GOT3 (cell line): ENCODE measurements around the gene ATAD3A.
"Not testable (repeated sequence)": the region's sequence is repeated elsewhere in the genome, so short reads cannot be mapped to it uniquely, and the experiment has no call there.

ENCODE experiments used
- DNase-seq: peaks from one replicate; lab custom pipeline; 2025; ENCODE audit warnings: mixed read lengths; lab: John Stamatoyannopoulos, UW

The ATAD3A gene

DNA sequence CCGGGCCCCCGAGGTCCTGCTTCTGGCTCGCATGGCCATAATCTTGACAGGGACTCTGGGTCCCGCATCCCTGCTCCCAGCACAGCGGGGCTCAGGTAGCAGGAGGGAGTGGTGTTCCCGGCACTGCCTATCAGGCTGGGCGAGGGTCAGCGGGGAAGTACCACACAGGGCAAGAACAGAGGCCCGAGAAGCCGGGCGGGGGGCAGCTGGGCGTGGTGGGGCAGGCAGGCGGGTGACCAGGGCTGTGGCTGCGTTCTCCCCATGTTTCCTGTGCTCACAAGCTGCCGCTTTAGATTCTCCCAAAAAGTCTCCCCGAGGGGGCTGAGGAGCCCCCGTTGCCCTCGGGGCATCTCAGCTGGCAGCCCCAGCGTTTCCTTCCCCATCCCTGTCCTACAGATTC lies 22.1 kb upstream of the ATAD3A start:
- no peak for DNase-seq

DNA sequence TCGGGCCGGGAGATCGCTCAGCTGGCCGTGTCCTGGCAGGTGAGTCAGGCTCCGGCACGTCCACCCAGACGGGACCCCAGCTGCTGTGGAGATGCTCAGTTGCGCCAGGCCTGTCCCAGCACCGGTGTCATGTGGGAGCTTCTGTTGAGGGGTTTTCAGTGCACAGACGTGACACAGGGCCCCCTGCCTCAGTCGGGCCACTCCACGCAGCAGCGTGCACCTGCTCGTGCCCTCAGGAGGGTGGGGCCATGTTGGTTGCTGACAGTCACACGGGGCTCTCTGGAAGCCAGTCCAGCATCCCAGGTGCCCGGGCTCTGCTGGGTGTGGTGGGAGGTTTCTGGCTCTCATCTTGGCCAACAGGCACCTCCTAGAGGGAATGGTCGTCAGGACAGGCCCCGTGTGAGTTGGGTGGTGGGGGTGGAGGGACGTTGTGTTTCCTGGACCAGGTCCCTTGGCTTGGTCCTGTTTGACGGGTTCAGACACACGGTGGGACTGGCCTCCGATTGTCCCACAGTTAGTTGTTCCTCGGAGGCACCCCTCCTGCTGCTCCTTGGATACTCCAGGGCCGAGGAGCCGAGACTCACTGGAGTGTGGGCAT lies 21.2 kb upstream of the ATAD3A start:
- no peak for DNase-seq

DNA sequence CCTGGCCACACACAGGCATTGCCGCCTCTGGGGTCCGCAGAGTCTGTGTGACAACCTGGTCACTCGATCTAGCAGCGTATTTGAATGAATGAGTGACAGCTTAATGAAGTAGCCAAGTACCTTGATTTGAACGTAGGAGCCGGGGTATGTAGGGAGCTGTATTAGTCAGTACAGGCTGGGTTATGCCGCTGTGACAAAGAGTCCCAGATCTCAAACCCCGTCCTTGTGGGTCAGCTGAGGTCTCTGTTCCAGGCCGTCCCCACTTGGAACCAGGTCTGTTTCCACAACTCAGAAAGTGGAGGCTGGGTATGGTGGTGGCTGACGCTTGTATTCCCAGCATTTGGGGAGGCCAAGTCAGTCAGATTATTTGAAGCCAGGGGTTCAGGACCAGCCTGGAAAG lies 20.4 kb upstream of the ATAD3A start:
- no peak for DNase-seq

DNA sequence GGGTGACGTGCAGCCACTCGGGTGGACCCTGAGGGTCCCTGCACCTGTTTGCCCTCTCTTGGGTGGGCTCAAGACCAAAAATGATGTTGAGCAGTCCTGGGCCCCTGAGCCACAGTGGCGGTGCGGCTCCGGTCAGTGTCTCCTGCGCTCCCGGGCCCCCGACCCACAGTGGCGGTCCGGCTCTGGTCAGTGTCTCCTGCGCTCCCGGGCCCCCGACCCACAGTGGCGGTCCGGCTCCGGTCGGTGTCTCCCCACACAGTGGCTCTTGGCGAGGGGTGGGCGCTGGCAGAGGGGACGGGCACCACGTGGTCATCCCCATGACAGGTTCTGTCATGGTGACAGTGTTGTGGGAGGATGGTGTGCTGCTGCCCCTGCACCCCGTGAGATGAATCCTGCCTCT lies 17.7 kb upstream of the ATAD3A start:
- DNase-seq = not testable (repeated sequence)

DNA sequence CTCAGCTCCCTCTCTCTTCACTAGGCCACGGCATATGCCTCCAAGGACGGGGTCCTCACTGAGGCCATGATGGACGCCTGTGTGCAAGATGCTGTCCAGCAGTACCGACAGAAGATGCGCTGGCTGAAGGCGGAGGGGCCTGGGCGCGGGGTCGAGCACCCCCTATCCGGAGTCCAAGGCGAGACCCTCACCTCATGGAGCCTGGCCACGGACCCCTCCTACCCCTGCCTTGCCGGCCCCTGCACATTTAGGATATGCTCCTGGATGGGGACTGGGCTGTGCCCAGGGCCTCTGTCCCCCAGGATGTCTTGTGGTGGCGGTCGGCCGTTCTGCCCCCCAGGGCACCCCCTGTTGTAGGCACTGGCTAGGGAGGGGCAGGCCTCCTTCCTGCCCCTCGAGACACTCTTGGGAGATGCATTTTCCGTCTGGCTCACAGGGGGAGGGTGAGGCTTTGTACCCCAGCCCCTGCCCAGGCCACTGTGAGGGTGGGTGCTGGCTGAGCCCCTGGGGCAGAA lies 16.4 kb upstream of the ATAD3A start:
- DNase-seq = not testable (repeated sequence)

DNA sequence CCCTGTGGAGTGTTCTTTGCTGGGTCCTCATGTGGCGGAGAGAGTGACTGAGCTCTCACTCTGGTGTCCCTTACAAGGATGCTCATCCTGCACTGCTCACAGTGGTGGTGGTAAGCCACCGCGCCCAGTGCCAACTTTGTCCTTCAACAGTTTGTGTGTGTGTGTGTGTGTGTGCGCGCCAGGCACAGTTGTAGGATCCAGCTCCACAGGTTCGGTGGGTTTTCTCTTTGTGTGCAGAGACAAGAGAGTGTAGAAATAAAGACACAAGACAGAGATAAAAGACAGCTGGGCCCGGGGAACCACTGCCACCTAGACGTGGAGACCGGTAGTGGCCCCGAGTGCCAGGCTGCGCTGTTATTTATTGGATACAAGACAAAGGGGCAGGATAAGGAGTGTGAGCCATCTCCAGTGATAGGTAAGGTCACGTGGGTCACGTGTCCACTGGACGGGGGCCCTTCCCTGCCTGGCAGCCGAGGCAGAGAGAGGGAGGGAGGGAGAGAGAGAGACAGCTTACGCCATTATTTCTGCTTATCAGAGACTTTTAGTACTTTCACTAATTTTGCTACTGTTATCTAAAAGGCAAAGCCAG lies 7.1 kb upstream of the ATAD3A start:
- DNase-seq = peak; percentile 11

DNA sequence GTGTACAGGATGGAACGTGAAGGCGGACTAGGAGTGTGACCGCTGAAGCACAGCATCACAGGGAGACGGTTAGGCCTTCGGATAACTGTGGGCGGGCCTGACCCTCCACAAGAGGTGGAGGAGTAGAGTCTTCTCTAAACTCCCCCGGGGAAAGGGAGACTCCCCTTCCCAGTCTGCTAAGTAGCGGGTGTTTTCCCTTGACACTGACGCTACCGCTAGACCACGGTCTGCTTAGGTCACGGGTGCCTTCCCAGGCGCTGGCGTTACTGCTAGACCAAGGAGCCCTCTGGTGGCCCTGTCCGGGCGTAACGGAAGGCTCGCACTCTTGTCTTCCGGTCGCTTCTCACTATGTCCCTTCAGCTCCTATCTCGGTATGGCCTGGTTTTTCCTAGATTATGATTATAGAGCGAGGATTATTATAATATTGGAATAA lies 6.6 kb upstream of the ATAD3A start:
- not testable (repeated sequence) for DNase-seq

DNA sequence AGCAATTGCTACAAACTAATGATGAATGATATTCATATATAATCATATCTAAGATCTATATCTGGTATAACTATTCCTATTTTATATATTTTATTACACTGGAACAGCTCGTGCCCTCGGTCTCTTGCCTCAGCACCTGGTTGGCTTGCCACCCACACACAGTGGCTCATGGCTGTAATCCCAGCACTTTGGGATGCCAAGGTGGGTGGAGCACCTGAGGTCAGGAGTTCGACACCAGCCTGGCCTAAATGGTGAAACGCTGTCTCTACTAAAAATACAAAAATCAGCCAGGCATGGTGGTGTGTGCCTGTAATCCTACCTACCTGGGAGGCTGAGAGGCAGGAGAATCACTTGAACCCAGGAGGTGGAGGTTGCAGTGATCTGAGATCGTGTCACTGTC lies 6.2 kb upstream of the ATAD3A start:
- not testable (repeated sequence) for DNase-seq

DNA sequence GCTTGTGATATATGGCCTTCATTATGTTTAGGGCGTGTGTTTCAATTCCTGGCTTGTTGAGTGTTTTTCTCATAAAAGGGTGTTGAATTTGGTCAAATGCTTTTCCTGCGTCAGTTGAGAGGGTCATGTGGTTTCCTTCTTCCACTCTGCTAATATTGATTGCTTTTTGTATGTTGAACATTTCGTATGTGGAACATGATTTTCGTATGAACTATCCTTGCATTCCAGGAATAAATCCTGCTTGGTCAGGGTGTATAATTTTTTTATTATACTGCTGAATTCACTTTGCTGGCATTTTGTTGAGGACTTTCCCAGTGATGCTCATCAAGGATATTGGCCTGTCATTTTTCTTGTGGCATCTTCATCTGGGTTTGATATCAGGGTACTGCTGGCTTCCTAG lies 4.7 kb upstream of the ATAD3A start:
- DNase-seq = no peak

DNA sequence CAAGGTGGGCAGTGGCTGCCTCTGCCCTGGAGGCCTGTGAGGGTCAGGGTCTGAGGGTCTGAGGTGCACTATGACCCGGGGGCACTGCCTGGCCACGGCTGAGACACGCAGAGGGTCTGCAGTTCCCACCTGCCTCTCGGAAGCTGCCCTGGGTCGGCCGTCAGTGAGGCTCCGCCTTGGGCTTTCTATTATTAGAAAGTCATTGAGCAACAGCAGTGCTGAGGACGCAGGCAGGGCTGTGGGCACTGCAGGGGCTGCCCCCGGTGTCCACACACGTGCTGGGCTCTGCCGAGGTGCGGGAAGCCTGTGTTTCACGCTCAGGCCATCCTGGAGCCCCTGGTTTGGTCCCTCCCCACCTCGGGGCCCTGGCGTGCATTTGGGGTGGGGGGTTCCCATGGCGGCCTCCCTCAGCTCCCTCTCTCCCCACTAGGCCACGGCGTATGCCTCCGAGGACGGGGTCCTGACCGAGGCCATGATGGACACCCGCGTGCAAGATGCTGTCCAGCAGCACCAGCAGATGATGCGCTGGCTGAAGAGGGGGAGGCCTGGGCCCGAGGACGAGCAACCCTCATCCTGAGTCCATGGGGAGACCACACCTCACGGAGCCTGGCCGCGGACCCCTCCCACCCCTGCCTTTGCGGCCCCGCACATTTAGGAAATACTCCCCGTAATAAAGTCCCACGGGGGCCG lies 3.0 kb upstream of the ATAD3A start:
- not testable (repeated sequence) for DNase-seq

DNA sequence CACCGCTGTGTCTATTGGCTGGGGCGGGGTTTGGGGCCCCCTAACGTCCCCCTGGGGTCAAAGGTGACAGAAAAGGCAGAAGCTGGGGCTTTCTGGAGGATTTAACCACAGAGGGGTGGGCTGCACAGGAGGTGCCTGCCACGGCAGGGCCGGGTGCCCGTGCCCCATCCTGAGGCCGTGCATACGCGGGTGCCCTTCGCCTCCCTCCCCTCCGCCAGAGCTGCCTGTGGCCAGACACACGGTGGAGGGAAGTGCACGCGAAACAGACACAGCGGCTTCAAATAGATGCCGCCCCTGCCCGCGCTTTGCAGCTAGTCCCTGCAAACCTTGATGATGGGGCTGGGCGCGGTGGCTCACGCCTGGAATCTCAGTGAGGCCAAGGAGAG lies 2.5 kb upstream of the ATAD3A start:
- DNase-seq = not testable (repeated sequence)

DNA sequence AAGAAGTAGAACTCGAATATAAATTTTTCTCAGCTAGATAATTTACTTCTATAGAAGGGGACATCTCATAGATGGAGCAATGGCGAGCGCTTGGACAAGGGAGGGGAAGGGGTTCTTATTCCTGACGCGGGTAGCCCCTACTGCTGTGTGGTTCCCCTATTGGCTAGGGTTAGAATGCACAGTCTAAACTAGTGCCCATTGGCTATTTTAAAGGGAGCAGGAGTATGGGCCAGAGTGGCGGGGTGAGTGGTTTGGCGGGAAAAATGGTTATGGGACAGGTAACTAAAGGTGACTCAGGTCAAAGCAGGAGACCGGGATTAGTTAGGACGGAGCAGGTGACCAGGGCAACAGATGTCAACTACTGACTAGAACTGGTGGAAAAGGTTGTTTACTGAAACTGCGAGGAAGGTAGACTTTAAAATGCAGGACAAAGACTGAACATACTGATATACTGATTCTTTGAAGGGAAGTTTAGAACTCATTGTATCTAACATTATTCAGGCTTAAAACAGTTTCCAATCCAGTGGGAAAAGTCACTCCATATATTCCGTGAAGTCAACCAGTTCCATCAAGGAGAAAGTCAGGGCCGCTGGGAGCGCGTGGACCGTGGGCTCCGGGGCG lies 940 bp upstream of the ATAD3A start:
- DNase-seq = no peak

DNA sequence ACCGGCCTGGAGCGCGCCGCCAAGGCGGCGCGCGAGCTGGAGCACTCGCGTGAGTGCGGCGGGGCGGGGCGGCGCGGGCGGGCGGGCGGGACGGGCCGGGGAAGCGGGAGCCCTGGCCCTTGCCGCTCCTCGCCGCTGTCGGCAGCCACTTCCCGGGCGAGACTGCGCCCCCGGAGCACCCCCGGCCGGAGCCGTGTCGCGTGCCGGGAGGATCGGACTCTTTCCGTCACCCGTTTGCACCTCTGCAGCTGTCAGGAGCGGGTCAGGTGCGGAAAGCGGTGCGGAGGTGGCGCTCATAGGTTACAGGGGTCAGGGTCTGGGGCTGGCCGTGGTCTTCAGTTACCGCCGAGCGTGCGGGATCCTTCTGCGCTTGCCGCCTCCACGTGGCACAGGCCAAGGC lies 463 bp downstream of the ATAD3A start:
- DNase-seq = not testable (repeated sequence)

DNA sequence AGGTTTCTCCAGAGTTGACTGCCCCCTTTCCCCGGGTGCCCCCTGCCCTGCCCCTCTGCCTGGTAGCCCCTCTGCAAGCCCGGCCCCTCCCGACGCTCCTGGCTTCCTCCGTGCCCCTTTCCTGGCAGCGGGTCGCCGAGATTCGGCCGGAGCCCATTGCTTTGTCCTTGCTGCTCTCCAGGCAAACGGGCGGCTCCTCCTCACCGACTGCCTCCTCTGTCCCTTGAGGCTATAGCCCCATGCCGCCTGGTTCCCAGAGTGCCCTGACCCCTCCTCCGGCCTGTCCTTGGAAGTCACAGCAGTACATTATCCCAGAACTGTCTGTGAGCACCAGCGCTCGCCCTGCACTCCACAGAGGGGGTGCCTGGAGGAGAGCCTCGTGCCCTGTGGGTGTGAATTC lies 1.7 kb downstream of the ATAD3A start:
- DNase-seq = not testable (repeated sequence)

DNA sequence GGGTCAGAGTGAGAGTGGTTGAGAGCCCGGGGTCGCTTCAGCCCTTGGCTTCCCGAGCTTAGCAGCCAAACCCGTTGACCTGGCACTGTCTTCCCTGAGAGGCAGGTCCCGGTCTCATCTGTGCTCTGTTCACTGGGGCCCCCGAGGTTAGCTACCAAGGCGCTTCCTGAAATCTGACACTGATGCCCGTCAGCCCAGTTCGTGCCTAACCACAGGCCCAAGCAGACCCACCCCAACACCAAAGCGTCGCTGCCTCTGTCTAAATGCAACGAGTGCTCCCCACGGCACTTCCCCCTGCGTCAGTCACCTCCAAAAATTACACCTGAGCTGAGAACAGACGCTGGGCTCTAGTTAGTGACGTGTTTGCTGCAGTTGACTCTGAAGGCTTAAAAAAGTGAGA lies 2.4 kb downstream of the ATAD3A start:
- DNase-seq = not testable (repeated sequence)

DNA sequence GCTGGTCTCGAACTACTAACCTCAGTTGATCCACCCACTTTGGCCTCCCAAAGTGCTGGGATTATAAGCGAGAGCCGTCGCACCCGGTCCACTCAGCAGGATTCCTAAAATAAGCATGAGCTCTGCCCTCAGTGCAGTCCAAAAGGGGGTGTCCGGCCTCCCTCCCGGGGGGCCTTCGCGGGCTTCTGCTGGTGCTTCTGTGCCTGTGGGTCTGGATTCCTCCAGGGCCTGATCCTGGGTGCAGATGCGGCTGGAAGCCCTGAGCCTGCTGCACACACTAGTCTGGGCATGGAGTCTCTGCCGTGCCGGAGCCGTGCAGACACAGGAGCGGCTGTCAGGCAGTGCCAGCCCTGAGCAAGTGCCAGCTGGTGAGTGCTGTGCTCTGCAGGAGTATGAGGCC lies 5.0 kb downstream of the ATAD3A start:
- DNase-seq = not testable (repeated sequence)

DNA sequence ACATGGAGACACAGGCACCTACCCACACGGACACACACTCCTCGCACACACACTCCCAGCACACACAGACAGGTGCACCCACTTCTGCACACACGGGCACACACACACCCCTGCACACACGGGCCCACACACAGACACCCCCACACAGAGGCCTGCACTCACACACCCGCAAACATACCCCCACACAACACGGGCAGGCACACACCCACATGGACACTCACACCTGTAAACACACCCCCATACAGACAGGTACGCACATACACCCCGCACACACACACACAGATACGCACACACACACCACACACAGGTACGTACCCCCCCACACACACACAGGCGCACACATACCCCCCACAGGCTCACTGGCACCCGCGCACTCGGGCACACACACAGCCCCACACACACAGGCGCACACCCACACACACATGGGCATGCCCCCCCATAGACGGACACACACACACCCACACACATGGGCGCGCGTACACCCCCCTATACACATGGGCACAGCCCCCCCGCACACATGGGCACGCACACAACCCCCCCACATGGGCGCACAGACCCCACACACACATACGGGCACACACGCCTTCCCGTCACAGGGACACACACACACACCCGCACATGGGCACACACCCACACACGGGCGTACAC lies 6.1 kb downstream of the ATAD3A start:
- DNase-seq = no peak

DNA sequence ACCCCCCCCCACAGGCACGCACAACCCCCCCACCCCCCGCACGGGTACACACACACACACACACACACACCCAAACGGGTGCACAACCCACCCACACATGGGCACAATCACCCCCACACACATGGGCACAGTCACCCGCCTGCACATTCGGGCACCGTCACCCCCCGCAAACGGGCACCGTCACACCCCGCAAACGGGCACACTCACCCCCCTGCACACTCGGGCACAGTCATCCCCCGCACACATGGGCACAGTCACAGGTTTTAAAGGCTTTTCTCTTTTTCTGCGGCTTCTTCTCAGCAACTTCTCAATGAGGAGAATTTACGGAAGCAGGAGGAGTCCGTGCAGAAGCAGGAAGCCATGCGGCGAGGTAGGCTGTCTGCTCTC lies 6.7 kb downstream of the ATAD3A start:
- DNase-seq = not testable (repeated sequence)

DNA sequence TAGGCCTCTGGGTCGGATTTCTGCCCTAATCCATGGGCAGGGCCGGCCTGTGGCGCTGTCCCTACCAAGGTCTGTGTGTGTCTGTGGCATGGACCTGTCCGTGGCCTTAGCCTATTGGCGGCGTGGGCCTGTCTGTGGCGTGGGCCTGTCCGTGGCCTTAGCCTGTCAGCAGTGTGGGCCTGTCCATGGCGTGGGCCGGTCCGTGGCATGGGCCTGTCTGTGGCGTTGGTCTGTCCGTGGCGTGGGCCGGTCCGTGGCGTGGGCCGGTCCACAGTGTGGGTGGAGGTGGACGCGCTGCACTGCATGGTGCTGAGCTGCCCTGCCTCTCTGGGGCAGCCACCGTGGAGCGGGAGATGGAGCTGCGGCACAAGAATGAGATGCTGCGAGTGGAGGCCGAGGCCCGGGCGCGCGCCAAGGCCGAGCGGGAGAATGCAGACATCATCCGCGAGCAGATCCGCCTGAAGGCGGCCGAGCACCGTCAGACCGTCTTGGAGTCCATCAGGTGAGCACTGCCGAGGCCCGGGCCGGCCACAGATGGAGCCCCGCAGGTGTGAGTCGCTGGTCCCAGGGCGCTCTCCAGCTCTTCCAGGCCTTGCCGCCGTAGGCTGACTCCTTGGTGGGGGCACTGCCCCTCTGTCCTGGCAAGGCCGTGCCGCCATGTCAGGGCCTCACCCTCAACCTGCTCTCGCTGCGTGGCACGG lies 8.0 kb downstream of the ATAD3A start:
- not testable (repeated sequence) for DNase-seq

DNA sequence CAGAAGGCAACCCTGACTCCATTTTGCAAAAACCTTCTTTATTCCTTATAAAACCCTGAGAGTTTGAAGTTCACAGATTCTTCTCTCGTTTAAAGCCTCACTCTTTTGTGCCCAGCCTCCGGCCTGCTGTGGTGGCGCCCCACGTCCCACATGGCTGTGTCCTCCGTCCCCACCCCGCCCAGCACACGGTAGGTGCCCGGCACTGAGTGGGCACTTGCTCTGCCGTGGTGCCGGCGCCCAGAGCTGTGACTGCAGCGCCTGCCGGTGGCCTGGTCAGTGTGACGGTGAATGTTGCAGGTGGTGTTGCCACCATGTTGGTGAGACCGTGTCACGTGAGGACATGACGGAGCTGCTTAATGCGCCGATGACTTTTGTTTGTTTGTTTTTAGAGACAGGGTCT lies 9.4 kb downstream of the ATAD3A start:
- DNase-seq = no peak

DNA sequence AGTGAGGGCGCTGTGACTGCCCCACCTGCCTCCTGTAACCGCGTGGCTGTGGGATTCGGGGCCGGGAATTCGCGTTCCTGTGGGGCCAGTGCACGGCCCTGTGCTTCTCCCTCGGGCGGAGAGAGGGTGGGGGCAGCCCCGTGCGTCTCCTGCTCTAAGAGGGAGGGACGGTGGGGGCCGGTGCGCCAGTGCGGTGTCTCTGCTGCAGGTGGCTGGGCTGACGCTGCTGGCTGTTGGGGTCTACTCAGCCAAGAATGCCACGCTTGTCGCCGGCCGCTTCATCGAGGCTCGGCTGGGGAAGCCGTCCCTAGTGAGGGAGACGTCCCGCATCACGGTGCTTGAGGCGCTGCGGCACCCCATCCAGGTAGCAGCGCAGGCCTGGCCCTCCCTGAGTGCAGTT lies 10.6 kb downstream of the ATAD3A start:
- not testable (repeated sequence) for DNase-seq

DNA sequence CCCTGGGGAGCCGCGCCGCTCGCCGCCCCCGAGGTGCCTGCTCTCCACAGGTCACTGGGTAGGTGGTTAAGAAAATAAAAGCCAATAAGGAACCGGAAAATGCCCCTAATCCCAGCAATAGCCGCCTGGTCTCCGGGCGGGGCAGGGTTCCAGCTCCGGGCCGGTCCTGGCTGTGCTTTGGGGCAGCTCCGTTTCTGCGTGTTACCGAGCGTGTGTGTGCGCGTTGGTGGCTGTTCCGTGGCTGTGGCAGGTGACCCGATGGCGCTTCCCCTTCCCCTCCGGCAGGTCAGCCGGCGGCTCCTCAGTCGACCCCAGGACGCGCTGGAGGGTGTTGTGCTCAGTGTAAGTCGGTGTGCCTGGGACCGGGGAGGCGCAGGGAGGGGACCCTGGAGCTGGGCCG lies 11.3 kb downstream of the ATAD3A start:
- DNase-seq = not testable (repeated sequence)
